WTC11 (cell line): ENCODE data around the gene NKX3-2. TPM values are rescaled to one million over a fixed set of nuclear protein-coding genes. Genes with fewer than 3 reads are reported as not detected.

Experiments used
- ATAC-seq: fragments of 200-7000 bp; cut with Tn5 transposase; 2 replicates; pipeline ENCODE4 v1.10.0; 2021; ENCODE audit warnings: mild to moderate bottlenecking, moderate library complexity
- CTCF ChIA-PET: fragments of 300-600 bp; sonication (Branson Sonifier 250); formaldehyde crosslinking; loops from one replicate; lab custom pipeline; 2021; ENCODE audit warnings: antibody characterized with exemption; lab: Charles Lee
- POLR2A ChIA-PET: fragments of 350-600 bp; sonication (Branson Sonifier 250); formaldehyde crosslinking; loops from one replicate; lab custom pipeline; 2021; ENCODE audit warnings: antibody characterized with exemption; lab: Charles Lee
- DNase-seq: peaks from one replicate; pipeline ENCODE4 v3.0.0; 2021; ENCODE audit warnings: low spot score
- H3K27ac Mint-ChIP-seq: 2 replicates; pipeline ENCODE4 v1.8.0; 2021; ENCODE audit warnings: mixed read lengths
- H3K27me3 Mint-ChIP-seq: 2 replicates; pipeline ENCODE4 v1.8.0; 2021; ENCODE audit warnings: low read depth, mild to moderate bottlenecking, moderate library complexity, mixed read lengths
- H3K36me3 Mint-ChIP-seq: 2 replicates; pipeline ENCODE4 v1.8.0; 2021; ENCODE audit warnings: mixed read lengths
- H3K4me1 Mint-ChIP-seq: 2 replicates; pipeline ENCODE4 v1.8.0; 2022; ENCODE audit warnings: mixed read lengths
- H3K4me3 Mint-ChIP-seq: 2 replicates; pipeline ENCODE4 v1.8.0; 2021; ENCODE audit warnings: mild to moderate bottlenecking, moderate library complexity, mixed read lengths
- H3K9me3 Mint-ChIP-seq: 2 replicates; pipeline ENCODE4 v1.8.0; 2021; ENCODE audit warnings: mixed read lengths
- ELF4 ChIP-seq: sonication (generic); formaldehyde crosslinking; IDR thresholded peaks from 2 replicates; pipeline ENCODE4 v1.8.1; 2022; ENCODE audit warnings: low read depth, mild to moderate bottlenecking, moderate library complexity, missing genetic modification reagents
- FOXJ3 ChIP-seq: sonication (generic); formaldehyde crosslinking; IDR thresholded peaks from 2 replicates; pipeline ENCODE4 v1.9.0; 2021; ENCODE audit warnings: missing genetic modification reagents, mild to moderate bottlenecking, borderline replicate concordance
- IRF2 ChIP-seq: sonication (generic); formaldehyde crosslinking; IDR thresholded peaks from 2 replicates; pipeline ENCODE4 v1.8.0; 2022; ENCODE audit warnings: low read depth, missing genetic modification reagents, borderline replicate concordance
- SMAD4 ChIP-seq: sonication (generic); formaldehyde crosslinking; IDR thresholded peaks from 2 replicates; pipeline ENCODE4 v1.8.0; 2022; ENCODE audit warnings: mild to moderate bottlenecking, missing genetic modification reagents
- ZNF138 ChIP-seq: sonication (generic); formaldehyde crosslinking; conservative IDR thresholded peaks from 2 replicates; pipeline ENCODE4 v1.8.1; 2022; ENCODE audit warnings: mild to moderate bottlenecking, moderate library complexity, missing genetic modification reagents
- ZNF396 ChIP-seq: fragments of 250-450 bp; sonication (Bioruptor Pico); IDR thresholded peaks from 2 replicates; pipeline ENCODE4 v1.8.0; 2021; ENCODE audit warnings: mild to moderate bottlenecking, moderate library complexity, borderline replicate concordance
- ZNF416 ChIP-seq: fragments of 250-450 bp; sonication (Bioruptor Pico); IDR thresholded peaks from 2 replicates; pipeline ENCODE4 v1.9.0; 2021; ENCODE audit warnings: mild to moderate bottlenecking, inconsistent platforms
- total RNA-seq: library from RNA; stranded (reverse); gene quantifications from 3 replicates; pipeline ENCODE4 v1.2.3, GENCODE V29; 2021
- TF ChIP-seq, protein P1 (sequence below): sonication (generic); formaldehyde crosslinking; IDR thresholded peaks from 2 replicates; pipeline ENCODE4 v1.8.0; 2023; ENCODE audit warnings: missing genetic modification reagents
- TF ChIP-seq, protein P2 (sequence below): sonication (generic); formaldehyde crosslinking; IDR thresholded peaks from 2 replicates; pipeline ENCODE4 v1.8.0; 2022; ENCODE audit warnings: mild to moderate bottlenecking, missing genetic modification reagents
- TF ChIP-seq, protein P3 (sequence below): sonication (generic); formaldehyde crosslinking; IDR thresholded peaks from 2 replicates; pipeline ENCODE4 v1.8.1; 2022; ENCODE audit warnings: low read depth, missing genetic modification reagents, borderline replicate concordance
- TF ChIP-seq, protein P4 (sequence below): sonication (generic); formaldehyde crosslinking; IDR thresholded peaks from 2 replicates; pipeline ENCODE4 v1.8.0; 2022; ENCODE audit warnings: missing genetic modification reagents

NKX3-2 gene
- total RNA-seq, 1 experiment from 2014 or later = 0.07 TPM

DNA sequence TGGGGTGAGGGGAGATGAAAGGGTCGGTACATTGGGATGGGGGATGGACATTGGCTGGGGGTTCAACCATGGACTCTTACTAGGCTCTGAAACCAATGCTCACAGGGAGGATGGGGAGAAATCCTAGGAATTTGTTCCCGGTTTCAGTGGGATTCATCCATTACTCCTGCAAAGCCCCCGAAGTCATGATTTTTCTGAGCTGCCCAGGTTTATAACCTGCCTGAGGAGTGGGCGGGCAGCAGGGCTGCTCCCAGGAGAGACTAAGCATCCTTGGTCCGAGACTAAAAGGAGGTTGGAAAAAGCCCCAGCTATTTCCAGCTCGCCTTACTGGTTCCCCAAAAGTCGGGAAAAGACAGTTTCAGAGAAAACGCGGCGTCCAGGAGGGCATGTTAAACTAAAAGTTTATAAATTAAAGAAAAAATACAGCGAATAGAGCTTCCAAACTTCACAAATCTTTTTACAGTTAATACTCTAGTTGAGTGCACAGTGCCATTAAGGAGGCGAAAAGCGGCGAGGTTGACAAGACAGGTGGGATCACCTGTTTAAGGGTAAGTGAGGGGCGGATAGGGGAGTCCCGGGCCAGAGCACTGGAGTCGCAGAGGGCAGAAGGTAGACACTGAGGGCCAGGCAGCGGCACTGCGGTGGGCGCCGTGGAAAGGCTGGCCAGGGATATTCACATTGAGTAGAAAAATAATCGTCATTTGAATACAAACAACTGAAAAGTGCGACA lies 3.7 kb downstream of the NKX3-2 start:
- ATAC-seq = no peak
- Mint-ChIP-seq H3K4me1 (peaks cover 72% of the 10 kb centered on the region), H3K36me3 (peaks cover 7% of the 10 kb centered on the region; the same call in 1 of the 2 replicates), H3K27me3 (peaks cover 98% of the 10 kb centered on the region), H3K27ac (no peak overlapping the region), H3K9me3 (no peaks in the 10 kb centered on the region), H3K4me3 (peak overlapping the region; percentile 62)
- TF ChIP-seq, protein P1, sequence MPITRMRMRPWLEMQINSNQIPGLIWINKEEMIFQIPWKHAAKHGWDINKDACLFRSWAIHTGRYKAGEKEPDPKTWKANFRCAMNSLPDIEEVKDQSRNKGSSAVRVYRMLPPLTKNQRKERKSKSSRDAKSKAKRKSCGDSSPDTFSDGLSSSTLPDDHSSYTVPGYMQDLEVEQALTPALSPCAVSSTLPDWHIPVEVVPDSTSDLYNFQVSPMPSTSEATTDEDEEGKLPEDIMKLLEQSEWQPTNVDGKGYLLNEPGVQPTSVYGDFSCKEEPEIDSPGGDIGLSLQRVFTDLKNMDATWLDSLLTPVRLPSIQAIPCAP = no peak
- TF ChIP-seq ZNF396 (CRISPR knock-in tag) = no peak
- TF ChIP-seq SMAD4 (CRISPR knock-in tag) = no peak
- no peak for TF ChIP-seq ZNF416 (CRISPR knock-in tag)
- TF ChIP-seq ELF4 (CRISPR knock-in tag) = no peak
- no peak for TF ChIP-seq IRF2 (CRISPR knock-in tag)
- TF ChIP-seq ZNF138 (CRISPR knock-in tag) = no peak
- TF ChIP-seq, protein P2, sequence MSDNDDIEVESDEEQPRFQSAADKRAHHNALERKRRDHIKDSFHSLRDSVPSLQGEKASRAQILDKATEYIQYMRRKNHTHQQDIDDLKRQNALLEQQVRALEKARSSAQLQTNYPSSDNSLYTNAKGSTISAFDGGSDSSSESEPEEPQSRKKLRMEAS = no peak
- no peak for TF ChIP-seq FOXJ3 (CRISPR knock-in tag)
- CTCF ChIA-PET = interaction anchor here (0.6 to 5.7 kb wide), 9 partner anchors 11 to 702 kb away, joined by 3 to 69 read pairs (median 11); partner anchors contain the start of gene RAB28
- no peak for DNase-seq
- POLR2A ChIA-PET = interaction anchor here (0.6 kb wide), 1 partner anchor 808 kb away, joined by 3 read pairs; no protein-coding TSS in a partner anchor

DNA sequence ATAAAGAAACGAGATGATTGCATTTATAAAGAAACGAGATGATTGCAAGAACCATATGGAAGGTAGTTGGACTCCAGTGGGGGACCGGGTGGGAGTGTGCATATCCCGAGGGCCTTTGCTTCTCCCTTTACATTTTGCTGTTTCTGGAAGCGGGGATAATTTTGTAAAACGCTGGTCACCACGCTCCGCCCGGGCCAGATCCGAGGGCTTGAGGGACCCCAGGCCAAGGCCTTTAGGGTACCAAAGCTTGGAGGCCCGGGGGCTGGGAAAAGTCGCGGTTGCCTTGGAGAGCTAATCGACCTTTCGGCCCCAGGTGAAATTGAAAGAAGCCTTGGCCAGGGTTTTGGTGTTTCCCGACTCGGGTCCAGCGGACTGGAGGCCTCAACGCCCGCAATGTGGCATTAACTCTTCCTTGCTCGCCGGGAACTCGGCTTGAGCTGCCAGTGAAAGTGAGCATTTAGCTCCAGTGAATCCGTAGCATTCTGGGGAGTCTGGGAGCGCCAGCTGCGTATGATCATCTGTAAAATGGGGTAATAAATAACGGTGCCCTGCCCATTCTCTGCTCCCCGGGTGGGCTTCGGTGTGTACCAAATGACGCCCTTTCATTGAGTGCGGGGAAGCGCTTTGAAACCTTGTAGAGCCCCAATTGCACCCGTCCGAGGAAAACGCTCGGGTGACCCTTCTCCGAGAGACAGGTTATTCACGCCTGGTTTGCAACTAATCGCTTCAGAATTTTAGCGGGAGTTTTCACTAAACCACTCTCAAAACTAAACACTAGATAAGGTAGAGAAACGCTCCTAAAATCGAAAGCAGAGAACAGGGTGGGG lies 4.5 kb downstream of the NKX3-2 start:
- no peak for DNase-seq
- Mint-ChIP-seq H3K36me3 (peaks cover 7% of the 10 kb centered on the region; the same call in 1 of the 2 replicates), H3K4me1 (peaks cover 73% of the 10 kb centered on the region), H3K4me3 (peak overlapping the region; percentile 56), H3K27me3 (peaks cover 98% of the 10 kb centered on the region), H3K27ac (no peak overlapping the region), H3K9me3 (no peaks in the 10 kb centered on the region)
- ChIA-PET CTCF (interaction anchor here (0.6 to 5.7 kb wide), 3 partner anchors 10 to 702 kb away, joined by 3 to 69 read pairs (median 55); no protein-coding TSS in a partner anchor), POLR2A (interaction anchor here (0.6 kb wide), 1 partner anchor 807 kb away, joined by 3 read pairs; no protein-coding TSS in a partner anchor)
- TF ChIP-seq, protein P1 = no peak
- TF ChIP-seq, protein P3, sequence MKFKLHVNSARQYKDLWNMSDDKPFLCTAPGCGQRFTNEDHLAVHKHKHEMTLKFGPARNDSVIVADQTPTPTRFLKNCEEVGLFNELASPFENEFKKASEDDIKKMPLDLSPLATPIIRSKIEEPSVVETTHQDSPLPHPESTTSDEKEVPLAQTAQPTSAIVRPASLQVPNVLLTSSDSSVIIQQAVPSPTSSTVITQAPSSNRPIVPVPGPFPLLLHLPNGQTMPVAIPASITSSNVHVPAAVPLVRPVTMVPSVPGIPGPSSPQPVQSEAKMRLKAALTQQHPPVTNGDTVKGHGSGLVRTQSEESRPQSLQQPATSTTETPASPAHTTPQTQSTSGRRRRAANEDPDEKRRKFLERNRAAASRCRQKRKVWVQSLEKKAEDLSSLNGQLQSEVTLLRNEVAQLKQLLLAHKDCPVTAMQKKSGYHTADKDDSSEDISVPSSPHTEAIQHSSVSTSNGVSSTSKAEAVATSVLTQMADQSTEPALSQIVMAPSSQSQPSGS (CRISPR knock-in tag) = no peak
- TF ChIP-seq, protein P4, sequence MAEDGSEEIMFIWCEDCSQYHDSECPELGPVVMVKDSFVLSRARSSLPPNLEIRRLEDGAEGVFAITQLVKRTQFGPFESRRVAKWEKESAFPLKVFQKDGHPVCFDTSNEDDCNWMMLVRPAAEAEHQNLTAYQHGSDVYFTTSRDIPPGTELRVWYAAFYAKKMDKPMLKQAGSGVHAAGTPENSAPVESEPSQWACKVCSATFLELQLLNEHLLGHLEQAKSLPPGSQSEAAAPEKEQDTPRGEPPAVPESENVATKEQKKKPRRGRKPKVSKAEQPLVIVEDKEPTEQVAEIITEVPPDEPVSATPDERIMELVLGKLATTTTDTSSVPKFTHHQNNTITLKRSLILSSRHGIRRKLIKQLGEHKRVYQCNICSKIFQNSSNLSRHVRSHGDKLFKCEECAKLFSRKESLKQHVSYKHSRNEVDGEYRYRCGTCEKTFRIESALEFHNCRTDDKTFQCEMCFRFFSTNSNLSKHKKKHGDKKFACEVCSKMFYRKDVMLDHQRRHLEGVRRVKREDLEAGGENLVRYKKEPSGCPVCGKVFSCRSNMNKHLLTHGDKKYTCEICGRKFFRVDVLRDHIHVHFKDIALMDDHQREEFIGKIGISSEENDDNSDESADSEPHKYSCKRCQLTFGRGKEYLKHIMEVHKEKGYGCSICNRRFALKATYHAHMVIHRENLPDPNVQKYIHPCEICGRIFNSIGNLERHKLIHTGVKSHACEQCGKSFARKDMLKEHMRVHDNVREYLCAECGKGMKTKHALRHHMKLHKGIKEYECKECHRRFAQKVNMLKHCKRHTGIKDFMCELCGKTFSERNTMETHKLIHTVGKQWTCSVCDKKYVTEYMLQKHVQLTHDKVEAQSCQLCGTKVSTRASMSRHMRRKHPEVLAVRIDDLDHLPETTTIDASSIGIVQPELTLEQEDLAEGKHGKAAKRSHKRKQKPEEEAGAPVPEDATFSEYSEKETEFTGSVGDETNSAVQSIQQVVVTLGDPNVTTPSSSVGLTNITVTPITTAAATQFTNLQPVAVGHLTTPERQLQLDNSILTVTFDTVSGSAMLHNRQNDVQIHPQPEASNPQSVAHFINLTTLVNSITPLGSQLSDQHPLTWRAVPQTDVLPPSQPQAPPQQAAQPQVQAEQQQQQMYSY (CRISPR knock-in tag) = peak; percentile 86
- TF ChIP-seq FOXJ3 (CRISPR knock-in tag) = no peak
- ATAC-seq = no peak
